Lower leg skin (tissue), 3 donors: ENCODE data around the gene EPG5.

Source experiments
- CTCF ChIP-seq, 3 donors: fragments of 450-650 bp; IDR thresholded peaks; one replicate each; pipeline ENCODE4 v1.5.1; 2016; ENCODE audit warnings: antibody characterized with exemption in 3 of 3, mild to moderate bottlenecking in 3 of 3, moderate library complexity in 2 of 3
- POLR2A ChIP-seq, 2 donors: fragments of 450-650 bp; IDR thresholded peaks; one replicate each; pipeline ENCODE4 v1.6.1; 2016 to 2017; ENCODE audit warnings: antibody characterized with exemption in 2 of 2, mild to moderate bottlenecking in 1 of 2, moderate library complexity in 1 of 2

- TF ChIP-seq POLR2A (IDR thresholded peaks at IDR 0.05) (no peak), CTCF (IDR thresholded peaks at IDR 0.05) (peak in 1 of 3 donors; percentile 58)
Measured at GRCh38 chr18:45879681-45880655, 87.2 kb downstream of the EPG5 start.
